ENCODE results near the gene ZNF470. TPM values are rescaled to one million over a fixed set of nuclear protein-coding genes. Genes with fewer than 3 reads are reported as not detected.

Gene ZNF470
- total and polyA plus RNA-seq, 5 donors from 2014 or later, result 0.84 to 3.4 (median 1.6) TPM

DNA sequence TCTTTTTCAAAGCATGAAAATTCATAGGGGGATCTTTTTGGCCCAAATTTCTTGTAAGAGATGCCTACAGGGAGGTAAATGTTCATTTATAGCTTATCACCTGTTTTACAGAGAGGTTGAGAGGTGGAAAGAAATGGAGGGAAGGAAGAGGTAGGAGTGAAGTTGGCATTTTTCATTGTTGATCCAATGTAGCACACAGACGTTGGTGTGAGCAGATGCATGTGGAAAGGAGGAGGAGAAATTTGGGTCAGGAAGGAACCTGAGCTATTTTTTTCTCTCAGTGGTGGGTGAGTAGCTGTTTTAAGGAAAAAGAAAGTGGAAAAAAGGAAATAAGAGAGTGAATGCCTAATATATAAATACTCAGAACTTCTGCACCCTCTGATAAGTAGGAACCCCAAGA lies 65.8 kb downstream of the ZNF470 start:
- no peak for ATAC-seq (ENCODE audit: low read depth in 2 of 2)
- peaks cover 23 to 85% of the 10 kb centered on the region in 2 experiments for H3K9me3 ChIP-seq (ENCODE audit: control insufficient read depth in 2 of 2, low read length in 2 of 2)

DNA sequence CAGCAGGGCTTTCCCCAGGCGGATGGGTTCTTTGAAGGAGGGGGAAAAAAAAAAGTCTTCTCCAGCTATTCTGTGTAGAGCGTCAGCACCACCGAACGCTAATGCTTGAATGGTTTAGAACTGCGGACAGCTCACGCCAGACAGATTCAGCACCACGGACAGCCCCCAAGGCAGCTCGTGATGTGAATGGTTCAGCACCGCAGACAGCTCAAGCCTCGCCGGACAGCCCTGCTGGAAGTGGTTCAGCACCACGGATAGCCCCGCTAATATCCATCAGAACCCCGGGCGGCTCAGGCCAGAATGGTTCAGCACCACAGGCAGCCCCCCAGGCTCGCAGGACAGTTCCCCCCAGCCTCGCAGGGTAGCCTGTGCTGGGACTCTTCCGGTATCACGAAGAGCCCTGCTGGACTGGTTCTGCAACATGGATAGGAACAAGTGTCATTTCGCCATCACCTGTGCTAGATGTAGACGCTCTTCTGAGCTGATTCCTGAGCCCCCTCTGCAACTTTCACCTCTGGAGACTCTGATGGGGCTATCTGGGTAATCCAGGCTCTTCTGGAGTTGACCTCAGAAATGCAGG lies 70.8 kb downstream of the ZNF470 start:
- peak in 1 of 3 donors; percentile 27 for DNase-seq
- peaks cover 35 to 73% of the 10 kb centered on the region in 2 experiments for H3K9me3 ChIP-seq (ENCODE audit: control insufficient read depth in 2 of 2, low read length in 2 of 2)
- no peaks in the 10 kb centered on the region for H3K36me3 ChIP-seq (ENCODE audit: control insufficient read depth, insufficient read depth, low read length)
- H3K4me1 ChIP-seq (ENCODE audit: control insufficient read depth, insufficient read depth, low read length, poor library complexity, severe bottlenecking), result no peaks in the 10 kb centered on the region
- Mint-ChIP-seq H3K4me3 (no peak overlapping the region), H3K27ac (peak overlapping the region in 1 of 3 donors; percentile 56), H3K36me3 (peaks cover 3% of the 10 kb centered on the region), H3K9me3 (peaks cover 4 to 58% (median 16%) of the 10 kb centered on the region in 7 donors), H3K27me3 (no peaks in the 10 kb centered on the region), H3K4me1 (no peaks in the 10 kb centered on the region)
- H3K4me3 ChIP-seq (ENCODE audit: low read depth, low read length), result no peak overlapping the region
- H3K27ac ChIP-seq (ENCODE audit: insufficient read depth, low read length, poor library complexity, severe bottlenecking), result no peak overlapping the region
- ATAC-seq (ENCODE audit: low read depth in 2 of 2), result no peak
- no peaks in the 10 kb centered on the region for H3K27me3 ChIP-seq (ENCODE audit: control insufficient read depth, insufficient read depth, low read length)

More for the DNA sequence above, 65.8 kb downstream of the ZNF470 start:
- Histone ChIP-seq H3K4me3 (ENCODE audit: low read depth, low read length) (no peak overlapping the region), H3K27me3 (ENCODE audit: control insufficient read depth, insufficient read depth, low read length) (no peaks in the 10 kb centered on the region), H3K36me3 (ENCODE audit: control insufficient read depth, insufficient read depth, low read length) (no peaks in the 10 kb centered on the region), H3K4me1 (ENCODE audit: control insufficient read depth, insufficient read depth, low read length, poor library complexity, severe bottlenecking) (no peaks in the 10 kb centered on the region), H3K27ac (ENCODE audit: insufficient read depth, low read length, poor library complexity, severe bottlenecking) (no peak overlapping the region)
- H3K4me1 Mint-ChIP-seq, result no peaks in the 10 kb centered on the region
- no peak for DNase-seq
- peaks cover 3% of the 10 kb centered on the region for H3K36me3 Mint-ChIP-seq
- no peaks in the 10 kb centered on the region for H3K27me3 Mint-ChIP-seq
- H3K9me3 Mint-ChIP-seq, result peaks cover 0 to 75% (median 32%) of the 10 kb centered on the region in 7 donors
- no peak overlapping the region for H3K4me3 Mint-ChIP-seq
- no peak overlapping the region for H3K27ac Mint-ChIP-seq

Other genes with a start within 250 kb of the ZNF470 start
- 2.3 TPM for gene ZNF582, start 173.9 kb upstream of the ZNF470 start, total RNA-seq
- 1 to 10 TPM; 3.8 to 6.0 (median 4.9) TPM for gene ZNF582, start 173.9 kb upstream of the ZNF470 start, polyA plus RNA-seq
- 2.2 TPM for gene ZNF583, start 163.1 kb upstream of the ZNF470 start, total RNA-seq
- gene ZNF583, start 163.1 kb upstream of the ZNF470 start, polyA plus RNA-seq, result 10 to 100 TPM in 2 of 4 donors, 1 to 10 TPM in 2; 7.3 to 17.0 (median 12.5) TPM
- 0.91 TPM for gene ZNF667, start 90.1 kb upstream of the ZNF470 start, total RNA-seq
- gene ZNF667, start 90.1 kb upstream of the ZNF470 start, polyA plus RNA-seq, result 1 to 10 TPM in 1 of 4 donors, under 1 TPM in 3; 0.14 to 2.5 (median 0.50) TPM
- gene ZNF471, start 59.6 kb upstream of the ZNF470 start, total RNA-seq, result 0.62 TPM
- gene ZNF471, start 59.6 kb upstream of the ZNF470 start, polyA plus RNA-seq, result under 1 TPM in 3 of 4 donors, not detected in 1; 0.17 to 0.39 (median 0.30) TPM
- gene ZFP28, start 28.5 kb upstream of the ZNF470 start, total RNA-seq, result 2.9 TPM
- gene ZFP28, start 28.5 kb upstream of the ZNF470 start, polyA plus RNA-seq, result 1 to 10 TPM; 1.1 to 3.3 (median 2.0) TPM
- 3.3 TPM for gene ZNF71, start 27.8 kb downstream of the ZNF470 start, total RNA-seq
- gene ZNF71, start 27.8 kb downstream of the ZNF470 start, polyA plus RNA-seq, result 10 to 100 TPM in 2 of 4 donors, 1 to 10 TPM in 2; 6.9 to 11.4 (median 10.1) TPM
- gene SMIM17, start 75.7 kb downstream of the ZNF470 start, total RNA-seq, result not detected
- under 1 TPM in 1 of 4 donors, not detected in 3; 0.45 TPM for gene SMIM17, start 75.7 kb downstream of the ZNF470 start, polyA plus RNA-seq
- gene ZNF835, start 104.3 kb downstream of the ZNF470 start, total RNA-seq, result 0.15 TPM
- 1 to 10 TPM in 2 of 4 donors, under 1 TPM in 2; 0.60 to 5.6 (median 2.8) TPM for gene ZNF835, start 104.3 kb downstream of the ZNF470 start, polyA plus RNA-seq

Measured in CD4-positive, CD25-positive, alpha-beta regulatory T cell (primary cell).